AG09309 (cell line): ENCODE measurements around the gene LYRM4.

Source experiments
- DNase-seq: peaks from one replicate; pipeline ENCODE4 v3.0.0-alpha.2; 2010; ENCODE audit warnings: low read depth
- H3K4me3 ChIP-seq: 2 replicates; pipeline ENCODE4 v1.5.1; 2011; ENCODE audit warnings: mild to moderate bottlenecking, low read depth, low read length, moderate library complexity; ENCODE audit not compliant: control insufficient read depth
- TF ChIP-seq, protein P1 (sequence below): IDR thresholded peaks from 2 replicates; pipeline ENCODE4 v1.5.1; 2011; ENCODE audit warnings: mild to moderate bottlenecking, low read depth, low read length, inconsistent platforms; ENCODE audit not compliant: insufficient read depth, control insufficient read depth; ENCODE audit errors: missing control alignments

LYRM4 gene

DNA sequence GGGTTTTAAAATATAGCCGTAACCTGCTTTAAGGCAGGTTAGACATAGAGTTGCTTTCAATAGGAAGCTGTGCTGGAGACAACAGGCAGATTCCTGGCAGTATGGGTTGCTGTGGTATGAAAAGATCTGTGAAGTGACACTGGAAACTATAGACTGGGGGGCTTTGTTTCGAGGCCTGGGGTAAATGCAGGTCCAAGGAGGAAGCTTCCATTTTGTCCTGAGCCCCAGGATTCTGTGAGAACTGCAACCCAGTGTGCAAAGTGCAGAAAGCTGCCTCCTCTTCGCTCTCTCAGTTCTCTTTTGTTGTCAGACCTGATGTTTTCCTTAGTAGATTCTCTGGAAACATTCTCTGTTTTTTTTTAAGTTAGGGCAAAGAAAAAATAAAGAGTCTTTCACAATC, 86.9 kb downstream of the LYRM4 start:
- TF ChIP-seq, protein P1, sequence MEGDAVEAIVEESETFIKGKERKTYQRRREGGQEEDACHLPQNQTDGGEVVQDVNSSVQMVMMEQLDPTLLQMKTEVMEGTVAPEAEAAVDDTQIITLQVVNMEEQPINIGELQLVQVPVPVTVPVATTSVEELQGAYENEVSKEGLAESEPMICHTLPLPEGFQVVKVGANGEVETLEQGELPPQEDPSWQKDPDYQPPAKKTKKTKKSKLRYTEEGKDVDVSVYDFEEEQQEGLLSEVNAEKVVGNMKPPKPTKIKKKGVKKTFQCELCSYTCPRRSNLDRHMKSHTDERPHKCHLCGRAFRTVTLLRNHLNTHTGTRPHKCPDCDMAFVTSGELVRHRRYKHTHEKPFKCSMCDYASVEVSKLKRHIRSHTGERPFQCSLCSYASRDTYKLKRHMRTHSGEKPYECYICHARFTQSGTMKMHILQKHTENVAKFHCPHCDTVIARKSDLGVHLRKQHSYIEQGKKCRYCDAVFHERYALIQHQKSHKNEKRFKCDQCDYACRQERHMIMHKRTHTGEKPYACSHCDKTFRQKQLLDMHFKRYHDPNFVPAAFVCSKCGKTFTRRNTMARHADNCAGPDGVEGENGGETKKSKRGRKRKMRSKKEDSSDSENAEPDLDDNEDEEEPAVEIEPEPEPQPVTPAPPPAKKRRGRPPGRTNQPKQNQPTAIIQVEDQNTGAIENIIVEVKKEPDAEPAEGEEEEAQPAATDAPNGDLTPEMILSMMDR, result no peak
- DNase-seq, result no peak
- no peak overlapping the region for H3K4me3 ChIP-seq

DNA sequence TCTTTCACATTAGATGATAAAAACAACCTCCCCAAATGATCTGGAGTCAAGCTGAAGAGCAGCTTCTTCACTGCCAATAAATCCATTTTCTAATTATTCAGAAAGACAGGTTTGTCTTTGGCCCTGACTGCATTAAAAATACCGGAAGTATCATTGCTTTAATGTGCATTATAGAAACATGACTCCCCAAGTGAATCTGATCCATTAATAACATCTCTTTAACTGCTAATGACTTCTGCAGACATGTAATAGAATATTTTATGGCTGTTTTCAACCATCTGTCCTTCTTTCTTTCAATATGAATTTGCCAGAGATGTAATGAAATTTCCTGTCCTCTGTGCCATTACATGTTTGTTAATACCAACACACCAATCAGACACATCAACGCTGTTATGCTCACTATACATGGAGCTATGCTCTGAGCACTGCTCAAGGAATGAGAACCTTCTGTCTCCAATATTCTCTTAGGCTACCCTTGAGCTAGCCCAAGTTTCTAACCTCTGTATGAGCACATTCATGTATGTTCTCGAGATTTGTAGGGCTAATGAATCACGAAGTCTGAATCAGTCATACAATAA, 87.8 kb downstream of the LYRM4 start:
- DNase-seq, result no peak
- TF ChIP-seq, protein P1, result no peak
- no peak overlapping the region for H3K4me3 ChIP-seq

DNA sequence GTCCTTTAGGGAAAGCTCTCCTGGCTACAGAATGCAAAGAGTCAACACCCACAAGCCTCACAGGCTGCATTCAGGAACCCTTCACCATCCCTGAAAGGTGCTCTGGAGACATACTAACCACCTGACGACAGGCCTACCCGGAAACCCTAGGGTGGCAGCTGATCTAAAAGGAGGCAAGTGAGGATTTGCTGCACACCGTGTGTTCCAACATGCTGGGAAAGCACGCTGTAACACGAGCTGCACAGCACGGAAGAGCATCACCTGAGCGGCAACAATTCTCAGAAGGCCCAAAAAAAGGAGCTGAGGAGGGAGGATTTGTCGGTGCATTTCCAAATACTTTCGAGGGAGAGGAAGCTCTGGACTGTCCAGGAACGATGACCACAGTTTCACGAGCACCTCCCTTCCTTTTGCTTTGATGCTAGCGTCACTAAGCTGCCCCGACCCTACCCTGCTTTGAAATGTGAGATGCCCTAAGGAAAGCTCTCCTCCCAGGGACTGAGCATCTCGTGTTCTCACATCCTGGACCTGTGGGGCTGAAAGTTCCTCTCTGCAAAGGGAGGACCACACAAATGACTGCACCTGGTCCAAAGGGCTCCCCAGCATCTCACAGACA, 88.6 kb downstream of the LYRM4 start:
- no peak overlapping the region for H3K4me3 ChIP-seq
- TF ChIP-seq, protein P1, result no peak
- DNase-seq, result no peak

DNA sequence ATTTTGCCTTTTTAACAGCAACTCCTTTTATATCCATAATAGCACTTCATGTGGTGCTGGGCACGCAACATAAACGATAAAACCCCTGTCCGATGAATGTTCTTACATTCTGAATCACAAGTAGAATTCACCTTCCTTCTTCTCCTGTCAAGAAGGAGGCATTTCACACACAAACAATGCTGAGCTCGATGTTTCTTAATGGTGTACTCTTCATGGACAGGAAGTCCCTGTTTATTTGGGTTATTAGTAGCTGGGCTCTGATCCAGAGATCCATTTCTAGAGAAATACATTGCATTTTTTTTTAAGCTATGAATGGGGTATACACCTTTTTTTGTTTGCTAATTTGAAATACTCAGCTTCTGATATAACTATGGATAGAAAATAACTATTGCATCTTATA, 93.2 kb downstream of the LYRM4 start:
- H3K4me3 ChIP-seq, result no peak overlapping the region
- TF ChIP-seq, protein P1, result no peak
- DNase-seq, result no peak

DNA sequence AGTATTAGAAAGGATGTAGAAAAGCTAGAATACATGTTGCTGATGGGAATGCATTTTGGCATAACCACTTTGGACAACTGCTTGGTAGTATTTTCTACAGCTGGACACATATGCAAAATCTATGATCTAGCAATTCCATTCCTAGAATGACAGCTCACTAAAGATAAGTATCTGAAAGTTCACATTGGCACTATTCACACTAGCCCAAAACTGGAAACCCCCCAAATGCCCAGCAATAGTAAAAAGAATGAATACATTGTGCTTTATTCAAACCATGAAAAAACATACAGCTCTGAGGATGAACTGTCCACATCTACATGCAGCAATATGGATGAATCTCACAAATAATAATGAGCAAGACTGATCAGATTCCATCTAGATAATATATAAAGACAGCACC, 96.7 kb downstream of the LYRM4 start:
- DNase-seq, result no peak
- TF ChIP-seq, protein P1, result no peak

DNA sequence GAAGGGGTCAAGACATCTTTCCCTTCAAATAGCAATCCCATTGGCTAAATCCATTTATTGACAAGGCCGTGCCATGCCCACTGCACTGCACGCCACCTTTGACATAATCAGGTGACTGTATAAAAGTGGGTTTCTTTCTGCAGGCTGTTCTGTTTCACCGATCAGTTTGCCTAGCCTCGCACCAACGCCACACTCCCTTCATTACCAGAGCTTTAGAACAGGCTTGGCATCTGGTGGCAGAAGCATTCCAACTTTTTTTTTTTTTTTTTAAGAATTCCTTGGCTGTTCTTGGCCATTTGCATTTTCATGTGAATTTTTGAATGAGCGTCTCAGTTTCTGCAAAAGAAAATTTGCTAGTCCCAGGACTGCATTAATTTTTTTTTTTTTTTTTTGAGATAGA, 97.5 kb downstream of the LYRM4 start:
- TF ChIP-seq, protein P1, result no peak
- no peak for DNase-seq
- no peak overlapping the region for H3K4me3 ChIP-seq

More for the DNA sequence above, 96.7 kb downstream of the LYRM4 start:
- no peak overlapping the region for H3K4me3 ChIP-seq
